Neuronal stem cell (in vitro differentiated cells): ENCODE data around the gene LSP1.

Experiments used
- DNase-seq: peaks from one replicate; pipeline ENCODE4 v3.0.0-alpha.2; 2013; ENCODE audit warnings: low spot score
- H2AFZ ChIP-seq: one replicate; pipeline ENCODE4 v1.6.1; 2013; ENCODE audit warnings: mild to moderate bottlenecking, low read length, inconsistent platforms
- H2AK5ac ChIP-seq: 2 replicates; pipeline ENCODE4 v1.6.1; 2013; ENCODE audit warnings: low read depth, mild to moderate bottlenecking, inconsistent platforms, low read length, moderate library complexity, mixed read lengths
- H2BK120ac ChIP-seq: 2 replicates; pipeline ENCODE4 v1.6.1; 2013; ENCODE audit warnings: low read depth, mild to moderate bottlenecking, inconsistent platforms, low read length, moderate library complexity, mixed read lengths
- H2BK12ac ChIP-seq: one replicate; pipeline ENCODE4 v1.6.1; 2013; ENCODE audit warnings: low read length, inconsistent platforms
- H2BK15ac ChIP-seq: 2 replicates; pipeline ENCODE4 v1.6.1; 2013; ENCODE audit warnings: mild to moderate bottlenecking, low read length, inconsistent platforms, mixed read lengths
- H2BK5ac ChIP-seq: one replicate; pipeline ENCODE4 v1.6.1; 2013; ENCODE audit warnings: inconsistent platforms, mild to moderate bottlenecking, low read length, moderate library complexity
- H3K14ac ChIP-seq: one replicate; pipeline ENCODE4 v1.6.1; 2013; ENCODE audit warnings: low read length, inconsistent platforms
- H3K18ac ChIP-seq: 2 replicates; pipeline ENCODE4 v1.6.1; 2013; ENCODE audit warnings: low read length, inconsistent platforms
- H3K23ac ChIP-seq: 2 replicates; pipeline ENCODE4 v1.6.1; 2013; ENCODE audit warnings: low read depth, mild to moderate bottlenecking, mixed read lengths, low read length, inconsistent platforms; ENCODE audit not compliant: poor library complexity
- H3K27ac ChIP-seq: replicated peaks from 3 replicates; pipeline ENCODE4 v1.5.1; 2013; ENCODE audit warnings: low read length, inconsistent platforms
- H3K27me3 ChIP-seq, 3 experiments: 2 replicates each; pipeline ENCODE4 v1.6.1; 2013; ENCODE audit warnings: low read length in 3 of 3, mild to moderate bottlenecking in 2 of 3, inconsistent platforms in 1 of 3, low read depth in 1 of 3, mixed read lengths in 1 of 3, moderate library complexity in 1 of 3; ENCODE audit not compliant: control insufficient read depth in 3 of 3, insufficient read depth in 3 of 3
- H3K36me3 ChIP-seq, 2 donors: replicated peaks in 1 of 2; 2 replicates each; pipeline ENCODE4 v1.6.1; 2013; ENCODE audit warnings: low read length in 2 of 2; ENCODE audit not compliant: control insufficient read depth in 2 of 2, insufficient read depth in 2 of 2
- H3K4ac ChIP-seq: 2 replicates; pipeline ENCODE4 v1.6.1; 2013; ENCODE audit warnings: inconsistent platforms, mild to moderate bottlenecking, low read length, moderate library complexity
- H3K4me1 ChIP-seq, 2 donors: 1 replicate in 1 of 2; 2 replicates in 1 of 2; pipeline ENCODE4 v1.6.1; 2013; ENCODE audit warnings: low read length in 2 of 2, low read depth in 1 of 2; ENCODE audit not compliant: control insufficient read depth in 2 of 2, insufficient read depth in 1 of 2
- H3K4me2 ChIP-seq: one replicate; pipeline ENCODE4 v1.6.1; 2013; ENCODE audit warnings: mild to moderate bottlenecking, low read length, inconsistent platforms; ENCODE audit not compliant: insufficient read depth, poor library complexity, severe bottlenecking
- H3K4me3 ChIP-seq, 2 donors: 2 replicates each; pipeline ENCODE4 v1.5.1; 2013; ENCODE audit warnings: low read length in 2 of 2, mild to moderate bottlenecking in 2 of 2, inconsistent platforms in 1 of 2, moderate library complexity in 1 of 2
- H3K79me1 ChIP-seq: one replicate; pipeline ENCODE4 v1.6.1; 2013; ENCODE audit warnings: low read depth, mild to moderate bottlenecking, inconsistent platforms, low read length, moderate library complexity
- H3K9ac ChIP-seq: one replicate; pipeline ENCODE4 v1.6.1; 2013; ENCODE audit warnings: mild to moderate bottlenecking, low read depth, low read length, inconsistent platforms; ENCODE audit not compliant: poor library complexity
- H3K9me3 ChIP-seq, 2 donors: replicated peaks in 1 of 2; 2 replicates each; pipeline versions ENCODE3 to v1.6.1; 2013; ENCODE audit warnings: low read length in 2 of 2, mild to moderate bottlenecking in 2 of 2, inconsistent platforms in 1 of 2, low read depth in 1 of 2, mixed read lengths in 1 of 2, moderate library complexity in 1 of 2; ENCODE audit not compliant: control insufficient read depth in 2 of 2, insufficient read depth in 1 of 2
- H4K8ac ChIP-seq: one replicate; pipeline ENCODE4 v1.6.1; 2013; ENCODE audit warnings: low read depth, mild to moderate bottlenecking, inconsistent platforms, low read length, moderate library complexity
- H4K91ac ChIP-seq: one replicate; pipeline ENCODE4 v1.6.1; 2013; ENCODE audit warnings: low read length, low read depth, mild to moderate bottlenecking, inconsistent platforms; ENCODE audit not compliant: poor library complexity
- WGBS, 2 donors: extraction: QIAGEN DNeasy Blood & Tissue Kit; methylation state at CpG; one replicate each; pipeline ENCODE4 v1.1.7; 2013; ENCODE audit warnings: missing lambda C conversion rate in 2 of 2, mixed read lengths in 1 of 2; ENCODE audit not compliant: insufficient read length in 2 of 2, insufficient replicate concordance in 1 of 2; ENCODE audit errors: extremely low coverage in 2 of 2; 5-methylcytosine and 5-hydroxymethylcytosine counted together

LSP1 gene

DNA sequence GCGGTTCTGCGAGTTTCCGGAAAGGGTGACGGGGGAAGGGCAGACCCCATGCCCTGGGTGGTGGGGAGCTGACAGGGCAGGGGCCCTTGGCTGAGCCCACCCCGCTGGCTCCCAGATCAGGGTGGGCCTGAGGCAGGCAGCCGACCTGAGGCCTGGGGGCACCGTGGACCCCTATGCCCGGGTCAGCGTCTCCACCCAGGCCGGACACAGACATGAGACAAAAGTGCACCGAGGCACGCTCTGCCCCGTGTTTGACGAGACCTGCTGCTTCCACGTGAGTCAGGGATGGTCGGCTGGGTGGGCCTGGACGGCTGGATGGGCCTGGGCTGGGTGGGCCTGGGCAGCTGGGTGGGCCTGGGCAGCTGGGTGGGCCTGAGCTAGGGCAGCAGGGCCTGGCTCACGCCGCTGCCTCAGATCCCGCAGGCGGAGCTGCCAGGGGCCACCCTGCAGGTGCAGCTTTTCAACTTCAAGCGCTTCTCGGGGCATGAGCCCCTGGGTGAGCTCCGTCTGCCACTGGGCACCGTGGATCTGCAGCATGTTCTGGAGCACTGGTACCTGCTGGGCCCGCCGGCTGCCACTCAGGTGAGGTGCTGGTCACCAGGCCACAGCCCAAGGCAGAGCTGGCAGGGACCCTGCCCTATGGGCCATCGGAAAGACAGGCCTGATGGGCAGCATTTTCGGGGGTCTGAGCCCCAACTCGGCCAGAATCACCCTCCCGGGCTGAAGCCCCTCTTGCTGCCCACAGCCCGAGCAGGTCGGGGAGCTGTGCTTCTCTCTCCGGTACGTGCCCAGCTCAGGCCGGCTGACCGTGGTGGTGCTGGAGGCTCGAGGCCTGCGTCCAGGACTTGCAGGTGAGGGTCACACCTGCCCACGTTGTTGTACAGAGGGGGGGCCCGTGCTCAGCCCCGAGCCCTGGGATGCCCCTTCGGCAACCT is 16.6 kb upstream of the LSP1 start:
- Histone ChIP-seq H2BK12ac (peak overlapping the region; percentile 98), H3K36me3 (no peaks in the 10 kb centered on the region), H4K91ac (no peak overlapping the region), H3K79me1 (no peaks in the 10 kb centered on the region), H3K27ac (no peak overlapping the region), H3K4me3 (no peak overlapping the region), H4K8ac (peak overlapping the region; percentile 17), H3K4me2 (no peak overlapping the region), H3K4ac (peak overlapping the region; percentile 84), H2BK5ac (peak overlapping the region; percentile 93), H3K4me1 (peaks cover 0 to 18% of the 10 kb centered on the region in 2 donors), H3K18ac (peak overlapping the region; percentile 38), H2BK120ac (peak overlapping the region; percentile 81), H3K27me3 (peaks cover 0 to 50% (median 0%) of the 10 kb centered on the region in 3 experiments), H2AK5ac (peak overlapping the region; percentile 92), H2AFZ (no peak overlapping the region), H3K9me3 (no peaks in the 10 kb centered on the region), H3K14ac (no peak overlapping the region), H3K9ac (peak overlapping the region; percentile 60), H2BK15ac (peak overlapping the region; percentile 97), H3K23ac (no peak overlapping the region)
- WGBS, 2 donors, result no CpG with 5 or more reads among the region's 43 CpGs
- no peak for DNase-seq

DNA sequence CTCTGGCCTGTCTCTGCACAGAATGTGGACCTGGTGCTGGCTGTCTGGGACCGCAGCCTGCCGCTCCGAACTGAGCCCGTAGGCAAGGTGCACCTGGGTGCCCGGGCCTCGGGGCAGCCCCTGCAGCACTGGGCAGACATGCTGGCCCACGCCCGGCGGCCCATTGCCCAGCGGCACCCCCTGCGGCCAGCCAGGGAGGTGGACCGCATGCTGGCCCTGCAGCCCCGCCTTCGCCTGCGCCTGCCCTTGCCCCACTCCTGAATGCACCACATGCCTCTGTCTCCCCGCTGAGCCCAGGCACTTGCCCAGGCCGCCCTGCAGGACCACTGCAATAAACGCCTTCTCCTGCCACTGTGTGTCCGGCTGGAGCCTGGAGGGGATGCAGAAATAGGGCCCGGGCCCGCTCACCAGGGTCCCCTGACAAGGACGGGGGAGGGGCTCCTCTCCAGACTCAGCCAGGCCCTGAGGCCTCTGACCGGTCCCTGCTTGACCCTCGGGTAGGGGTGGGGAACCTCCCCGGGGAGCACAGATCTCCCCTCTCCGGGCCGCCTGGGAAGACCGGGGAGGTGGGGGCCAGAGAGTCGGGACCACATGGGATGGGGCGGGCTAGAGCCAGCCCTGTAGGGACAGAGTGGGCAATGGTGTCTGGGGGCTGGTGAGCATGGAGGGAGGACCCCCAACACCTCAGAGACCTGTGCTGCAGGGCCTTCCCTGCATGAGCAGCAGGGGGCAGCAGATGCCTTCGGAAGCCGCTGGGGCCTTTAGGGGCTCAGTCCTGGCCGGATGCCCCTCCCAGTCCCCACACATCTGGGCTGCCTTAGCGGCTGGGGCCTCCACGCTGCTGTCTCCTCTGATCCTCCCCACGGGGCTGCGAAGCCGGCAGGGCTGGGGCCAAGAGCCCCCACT is 15.5 kb upstream of the LSP1 start:
- Histone ChIP-seq H2BK15ac (peak overlapping the region; percentile 97), H2AFZ (peak overlapping the region; percentile 75), H3K9ac (peak overlapping the region; percentile 77), H3K14ac (no peak overlapping the region), H3K4me3 (no peak overlapping the region), H3K4me1 (peaks cover 0 to 17% of the 10 kb centered on the region in 2 donors), H3K9me3 (no peaks in the 10 kb centered on the region), H3K4me2 (no peak overlapping the region), H3K79me1 (no peaks in the 10 kb centered on the region), H4K91ac (peak overlapping the region; percentile 95), H2BK12ac (peak overlapping the region; percentile 98), H2BK120ac (peak overlapping the region; percentile 81), H3K36me3 (no peaks in the 10 kb centered on the region), H4K8ac (peak overlapping the region; percentile 43), H3K23ac (no peak overlapping the region), H2BK5ac (peak overlapping the region; percentile 82), H3K4ac (peak overlapping the region; percentile 89), H3K27ac (no peak overlapping the region), H3K27me3 (peaks cover 0 to 55% (median 0%) of the 10 kb centered on the region in 3 experiments), H3K18ac (peak overlapping the region; percentile 88), H2AK5ac (peak overlapping the region; percentile 98)
- WGBS, 2 donors, result no CpG with 5 or more reads among the region's 38 CpGs
- DNase-seq, result peak; percentile 67

DNA sequence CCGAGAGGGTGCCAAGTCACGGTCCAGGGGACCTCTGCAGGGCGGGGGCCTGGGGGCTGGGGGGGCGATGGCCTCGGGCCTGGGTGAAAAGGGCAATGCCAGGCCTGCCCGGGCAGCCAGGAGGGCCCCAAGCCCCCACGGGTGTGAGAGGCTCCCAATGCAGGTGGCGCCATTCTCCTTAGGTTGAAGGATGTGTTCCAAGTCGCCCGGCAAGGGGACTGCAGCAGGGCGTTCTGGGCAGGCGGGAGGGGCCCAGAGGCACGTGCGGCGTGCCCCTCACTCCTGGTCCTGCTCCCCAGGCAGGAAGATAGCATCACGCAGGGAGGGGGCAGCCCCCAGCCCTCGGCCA is 14.8 kb upstream of the LSP1 start:
- Histone ChIP-seq H3K9me3 (no peaks in the 10 kb centered on the region), H2BK120ac (peak overlapping the region; percentile 81), H3K14ac (no peak overlapping the region), H3K27me3 (peaks cover 0 to 56% (median 0%) of the 10 kb centered on the region in 3 experiments), H3K4me2 (no peak overlapping the region), H2AFZ (peak overlapping the region; percentile 75), H3K36me3 (no peaks in the 10 kb centered on the region), H2AK5ac (peak overlapping the region; percentile 98), H2BK5ac (peak overlapping the region; percentile 91), H3K27ac (no peak overlapping the region), H4K8ac (no peak overlapping the region), H3K18ac (peak overlapping the region; percentile 88), H2BK15ac (peak overlapping the region; percentile 95), H3K23ac (peak overlapping the region; percentile 92), H3K4me1 (peaks cover 0 to 12% of the 10 kb centered on the region in 2 donors), H3K79me1 (no peaks in the 10 kb centered on the region), H2BK12ac (peak overlapping the region; percentile 84), H3K9ac (no peak overlapping the region), H3K4me3 (no peak overlapping the region), H4K91ac (peak overlapping the region; percentile 81), H3K4ac (peak overlapping the region; percentile 98)
- no peak for DNase-seq
- no CpG with 5 or more reads among the region's 17 CpGs for WGBS, 2 donors
